GM03348 (cell line): Measurements from ENCODE around the gene ROBO1.
"Not testable (repeated sequence)": the region's sequence is repeated elsewhere in the genome, so short reads cannot be mapped to it uniquely, and the experiment has no call there.

Source experiments
- DNase-seq: peaks from one replicate; pipeline ENCODE4 v3.0.0; 2012; ENCODE audit warnings: low spot score

Gene ROBO1

GRCh38 chr3:78734048-78734637, 1033.7 kb downstream of the ROBO1 start:
- peak; percentile 7 for DNase-seq

DNA sequence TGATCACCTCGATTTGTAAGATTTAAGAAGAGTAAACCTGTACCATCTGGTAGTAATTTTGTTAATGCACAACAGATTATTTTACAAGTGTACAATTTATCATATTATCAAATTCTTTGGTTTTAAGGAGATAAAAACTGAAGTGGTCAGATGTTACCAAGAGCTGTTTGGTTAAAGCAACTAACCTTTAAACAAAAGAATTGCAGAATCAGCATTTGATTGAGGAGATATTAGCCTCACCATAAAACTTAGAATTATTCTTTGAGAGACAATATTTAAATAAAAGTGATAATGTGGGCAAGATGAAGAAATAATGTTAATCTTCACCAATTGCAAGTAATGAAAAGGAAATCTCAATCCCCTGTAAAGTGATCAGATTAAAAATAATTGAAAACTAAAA, 1034.9 kb downstream of the ROBO1 start:
- DNase-seq: no peak

DNA sequence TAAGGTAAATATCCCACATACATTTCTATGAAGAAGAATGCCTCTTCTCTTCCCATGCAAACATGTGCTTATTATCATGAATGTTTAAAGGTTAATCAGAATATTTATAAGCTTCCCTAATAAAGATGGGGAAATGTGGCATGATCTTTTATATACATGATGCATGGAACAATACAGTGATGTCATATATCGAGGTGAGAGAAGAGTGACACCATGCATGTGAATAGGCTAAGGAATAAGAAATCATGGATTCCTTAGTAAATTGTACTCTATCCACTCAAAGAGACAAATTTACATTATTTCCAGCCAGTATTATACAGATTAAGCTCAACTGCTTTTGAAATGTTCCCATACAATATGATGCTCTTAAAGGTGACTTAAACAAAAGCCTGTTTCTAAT, 1035.3 kb downstream of the ROBO1 start:
- DNase-seq: no peak

GRCh38 chr3:78729946-78730345, 1037.9 kb downstream of the ROBO1 start:
- no peak for DNase-seq

- DNase-seq: peak; percentile 23
These were observed 1039.2 kb downstream of the ROBO1 start for GRCh38 chr3:78728406-78729145.

GRCh38 chr3:78726545-78726944, 1041.3 kb downstream of the ROBO1 start:
- no peak for DNase-seq

DNA sequence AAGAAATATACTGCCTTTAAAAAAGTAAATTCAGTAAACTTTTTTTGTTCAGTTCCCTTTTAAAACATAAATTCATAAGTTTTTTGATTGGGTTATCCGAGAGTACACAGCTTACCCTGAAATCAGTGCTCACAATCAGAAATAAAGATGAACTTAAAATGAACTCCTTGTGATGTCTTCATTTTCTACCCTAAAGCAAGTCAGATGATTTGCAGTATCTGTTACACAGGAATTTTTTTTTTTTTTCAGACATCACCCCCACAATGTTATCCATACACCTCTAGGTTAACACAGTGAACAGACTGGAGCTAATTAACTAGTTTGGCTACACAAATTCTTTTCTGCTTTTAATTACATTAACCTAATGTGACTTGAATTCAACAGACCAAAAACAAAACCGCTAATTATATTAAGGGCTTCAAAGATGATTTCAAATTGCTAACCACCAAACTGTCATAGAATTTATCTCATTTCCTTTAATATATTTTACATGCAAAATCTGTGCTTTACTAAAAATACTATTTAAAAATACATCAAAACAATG, 1042.0 kb downstream of the ROBO1 start:
- DNase-seq: no peak

DNA sequence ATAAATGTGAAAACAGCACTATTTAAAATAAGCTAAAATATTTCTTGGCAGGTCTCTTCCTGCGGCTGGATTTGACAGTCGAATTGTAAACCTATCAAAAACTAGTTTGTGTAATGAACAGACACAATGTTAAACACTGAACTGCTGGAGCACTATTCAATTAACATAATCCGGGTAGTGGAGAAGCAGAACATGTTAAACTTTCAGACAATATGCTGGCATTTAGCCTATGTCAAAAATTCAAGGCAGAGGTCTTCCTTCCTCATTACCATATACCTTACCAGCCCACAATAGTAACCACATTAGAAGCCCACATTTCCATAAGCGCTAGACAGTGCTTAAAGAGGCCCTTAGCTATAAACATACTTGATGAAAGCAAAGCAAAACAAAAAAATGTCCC, 1042.9 kb downstream of the ROBO1 start:
- no peak for DNase-seq

- DNase-seq: not testable (repeated sequence)
These were observed 1043.4 kb downstream of the ROBO1 start for GRCh38 chr3:78724364-78724763.

- DNase-seq: no peak
These were observed 1045.8 kb downstream of the ROBO1 start for GRCh38 chr3:78721771-78722543.

DNA sequence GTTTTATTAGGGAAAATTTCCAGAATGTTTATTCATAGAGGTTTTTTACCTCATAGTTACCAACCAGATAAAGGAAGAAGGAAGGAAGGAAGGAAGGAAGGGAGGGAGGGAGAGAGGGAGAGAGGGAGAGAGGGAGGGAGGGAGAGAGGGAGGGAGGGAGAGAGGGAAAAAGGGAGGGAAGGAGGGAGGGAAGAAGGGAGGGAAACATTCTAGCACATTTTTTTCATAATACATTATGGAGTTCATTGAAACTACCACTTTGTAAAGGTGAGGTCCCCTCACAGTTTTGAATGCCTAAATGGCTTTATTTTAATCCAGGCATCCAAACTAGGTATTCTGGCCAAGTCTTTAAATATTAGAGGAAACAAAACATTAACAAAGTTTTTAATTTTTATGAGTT, 1049.1 kb downstream of the ROBO1 start:
- DNase-seq: no peak

- DNase-seq: no peak
These were observed 1050.8 kb downstream of the ROBO1 start for GRCh38 chr3:78717041-78717440.

GRCh38 chr3:78712941-78713340, 1054.9 kb downstream of the ROBO1 start:
- DNase-seq: no peak

DNA sequence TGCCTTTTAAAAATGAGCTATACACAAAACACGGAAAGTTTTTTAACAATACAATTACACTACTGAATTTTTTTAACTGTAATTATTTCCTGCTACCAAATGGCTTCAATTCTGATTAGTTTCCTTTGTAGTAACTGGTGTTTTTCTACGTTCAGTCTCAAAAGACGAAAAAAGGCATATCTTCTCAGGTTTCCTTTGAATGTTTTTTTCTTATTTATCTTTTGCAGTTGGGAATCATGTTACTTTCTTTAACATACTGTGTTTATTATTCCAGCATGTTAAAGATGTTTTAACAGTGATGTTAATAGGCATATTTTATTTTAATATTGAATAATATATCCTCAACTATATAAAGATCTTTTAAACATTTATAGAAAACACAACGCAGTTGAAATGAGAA, 1055.5 kb downstream of the ROBO1 start:
- DNase-seq: no peak

DNA sequence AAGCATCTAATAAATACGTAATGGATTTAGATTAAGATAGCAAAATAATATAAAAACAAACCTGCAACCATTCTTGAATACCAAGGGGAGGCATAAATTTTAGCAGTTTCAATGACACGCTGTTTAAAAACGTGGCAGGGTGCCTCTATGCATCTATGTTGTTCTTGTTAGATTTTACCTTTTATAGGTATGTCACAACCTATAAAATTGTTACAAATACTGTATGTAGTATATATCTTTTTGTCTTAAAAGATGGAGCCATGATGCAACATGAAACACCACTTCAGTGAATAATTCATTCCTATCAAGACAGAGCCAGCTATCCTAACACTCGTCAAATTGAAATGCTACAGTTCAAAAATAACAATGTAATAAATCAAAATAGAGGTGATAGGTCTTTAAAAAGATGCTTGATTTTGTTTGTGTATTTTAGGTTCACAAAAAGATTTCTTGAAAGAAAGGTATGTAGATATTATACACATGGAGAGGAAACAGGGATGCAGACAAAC, 1059.2 kb downstream of the ROBO1 start:
- no peak for DNase-seq

DNA sequence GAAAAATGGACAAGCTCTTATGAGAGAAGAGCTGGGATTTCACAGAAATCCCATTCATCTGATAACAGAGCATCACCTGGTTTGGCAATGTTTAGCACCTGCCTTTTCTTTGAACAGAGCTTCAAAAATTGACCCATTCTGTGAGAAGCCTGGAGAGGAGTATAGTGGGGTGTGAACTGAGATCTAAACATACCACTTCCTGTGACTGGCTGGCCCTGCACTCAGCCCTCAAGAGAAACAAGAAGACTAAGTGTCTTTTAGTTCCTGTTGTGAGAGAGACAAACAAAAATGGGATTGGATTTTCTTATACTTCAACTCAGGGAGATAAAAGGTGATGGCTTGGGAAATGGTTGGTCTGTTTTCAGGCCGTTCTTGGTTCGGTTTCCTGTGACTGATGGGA, 1060.2 kb downstream of the ROBO1 start:
- no peak for DNase-seq

GRCh38 chr3:78706906-78707523, 1060.8 kb downstream of the ROBO1 start:
- DNase-seq: no peak

DNA sequence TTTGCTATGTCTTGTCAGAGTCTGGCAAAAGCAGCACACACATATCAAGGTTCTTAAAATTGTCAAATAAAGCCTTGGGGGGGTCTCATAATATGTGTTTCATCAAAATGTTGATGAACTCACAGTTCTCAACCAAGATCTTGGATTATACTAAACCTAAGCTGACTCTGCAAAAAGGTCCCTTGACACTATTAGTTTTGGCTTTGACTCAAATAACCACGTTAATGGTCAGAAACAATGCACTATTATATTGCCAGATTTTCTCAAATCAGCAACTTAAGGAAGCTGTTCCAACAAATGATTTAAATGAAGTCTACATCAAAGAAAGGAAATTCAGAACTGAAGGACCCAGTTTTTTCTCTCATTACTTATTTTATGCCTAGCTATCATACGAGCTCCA, 1063.9 kb downstream of the ROBO1 start:
- no peak for DNase-seq

- DNase-seq: no peak
These were observed 1066.3 kb downstream of the ROBO1 start for GRCh38 chr3:78701537-78701936.

DNA sequence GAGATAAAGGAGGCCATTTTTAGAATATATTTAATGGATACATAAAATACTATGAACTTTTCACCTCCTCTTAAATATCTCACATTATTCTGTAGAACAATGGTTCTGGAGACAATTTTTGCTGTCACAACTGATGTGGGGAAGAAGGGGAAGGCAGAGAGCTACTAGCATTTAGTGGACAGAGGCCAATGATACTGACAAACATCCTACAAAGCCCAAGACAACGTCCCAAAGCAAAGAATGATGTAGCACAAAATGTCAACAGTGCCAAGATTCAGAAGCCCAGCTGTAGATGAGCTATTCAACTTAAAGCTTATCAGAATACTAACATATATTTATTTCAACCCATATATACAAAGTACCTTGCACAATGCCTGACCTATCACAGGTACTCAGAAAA, 1069.4 kb downstream of the ROBO1 start:
- no peak for DNase-seq

- DNase-seq: no peak
These were observed 1070.4 kb downstream of the ROBO1 start for GRCh38 chr3:78697426-78697825.

GRCh38 chr3:78690766-78691165, 1077.0 kb downstream of the ROBO1 start:
- DNase-seq: peak; percentile 6
